GM12874 (cell line): ENCODE measurements around the gene OR10G4.

Experiments
- TF ChIP-seq, protein P1 (sequence below): IDR thresholded peaks from 2 replicates; pipeline ENCODE4 v1.5.1; 2011; ENCODE audit warnings: low read depth, mild to moderate bottlenecking, control low read depth, low read length, moderate library complexity; ENCODE audit not compliant: insufficient read depth

Gene OR10G4, protein sequence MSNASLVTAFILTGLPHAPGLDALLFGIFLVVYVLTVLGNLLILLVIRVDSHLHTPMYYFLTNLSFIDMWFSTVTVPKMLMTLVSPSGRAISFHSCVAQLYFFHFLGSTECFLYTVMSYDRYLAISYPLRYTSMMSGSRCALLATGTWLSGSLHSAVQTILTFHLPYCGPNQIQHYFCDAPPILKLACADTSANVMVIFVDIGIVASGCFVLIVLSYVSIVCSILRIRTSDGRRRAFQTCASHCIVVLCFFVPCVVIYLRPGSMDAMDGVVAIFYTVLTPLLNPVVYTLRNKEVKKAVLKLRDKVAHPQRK

DNA sequence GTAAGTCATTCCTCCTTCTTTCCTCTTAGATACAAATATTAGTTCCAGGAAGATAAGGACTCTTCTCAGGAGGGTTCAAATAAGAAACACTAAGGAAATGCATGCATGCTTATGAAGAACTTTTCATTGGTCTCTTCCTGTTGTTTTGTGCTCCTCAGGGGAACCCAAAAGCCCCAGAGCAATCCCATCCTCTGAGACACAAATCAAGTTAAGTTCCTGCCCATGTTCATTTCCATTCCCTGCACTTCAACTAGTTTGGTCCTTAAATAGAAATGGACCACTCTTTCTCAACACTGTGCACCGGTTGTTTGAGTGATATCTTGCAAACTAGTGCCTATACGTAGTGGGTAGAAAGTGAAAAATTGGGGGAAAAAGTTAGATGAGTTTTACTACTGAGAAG is at the start of gene OR10G4:
OR10G4 (plus strand) TSS at position 301 of the 400 bp plus-strand sequence. CDS start 2,578 bp downstream, outside the sequence.
- TF ChIP-seq, protein P1, sequence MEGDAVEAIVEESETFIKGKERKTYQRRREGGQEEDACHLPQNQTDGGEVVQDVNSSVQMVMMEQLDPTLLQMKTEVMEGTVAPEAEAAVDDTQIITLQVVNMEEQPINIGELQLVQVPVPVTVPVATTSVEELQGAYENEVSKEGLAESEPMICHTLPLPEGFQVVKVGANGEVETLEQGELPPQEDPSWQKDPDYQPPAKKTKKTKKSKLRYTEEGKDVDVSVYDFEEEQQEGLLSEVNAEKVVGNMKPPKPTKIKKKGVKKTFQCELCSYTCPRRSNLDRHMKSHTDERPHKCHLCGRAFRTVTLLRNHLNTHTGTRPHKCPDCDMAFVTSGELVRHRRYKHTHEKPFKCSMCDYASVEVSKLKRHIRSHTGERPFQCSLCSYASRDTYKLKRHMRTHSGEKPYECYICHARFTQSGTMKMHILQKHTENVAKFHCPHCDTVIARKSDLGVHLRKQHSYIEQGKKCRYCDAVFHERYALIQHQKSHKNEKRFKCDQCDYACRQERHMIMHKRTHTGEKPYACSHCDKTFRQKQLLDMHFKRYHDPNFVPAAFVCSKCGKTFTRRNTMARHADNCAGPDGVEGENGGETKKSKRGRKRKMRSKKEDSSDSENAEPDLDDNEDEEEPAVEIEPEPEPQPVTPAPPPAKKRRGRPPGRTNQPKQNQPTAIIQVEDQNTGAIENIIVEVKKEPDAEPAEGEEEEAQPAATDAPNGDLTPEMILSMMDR = no peak

DNA sequence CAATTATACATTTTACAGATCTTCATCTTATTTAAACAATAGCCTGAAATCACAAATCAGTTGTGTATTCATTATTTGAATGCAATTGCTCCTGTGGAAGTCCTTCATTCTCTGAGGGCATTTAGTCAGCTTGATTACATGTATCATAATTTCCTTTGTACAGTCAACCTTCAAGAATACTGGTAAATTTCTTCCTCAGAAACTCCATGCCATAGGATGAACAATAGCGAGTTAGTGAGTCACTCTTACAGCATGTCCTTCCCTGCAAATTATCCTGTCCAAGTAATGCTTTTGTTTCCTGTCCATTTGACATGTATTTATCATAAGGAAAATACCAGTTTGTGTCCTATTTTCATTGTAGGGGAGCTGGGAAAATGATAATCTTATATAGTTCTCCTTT is 39.0 kb upstream of the OR10G4 start:
- TF ChIP-seq, protein P1 = no peak

DNA sequence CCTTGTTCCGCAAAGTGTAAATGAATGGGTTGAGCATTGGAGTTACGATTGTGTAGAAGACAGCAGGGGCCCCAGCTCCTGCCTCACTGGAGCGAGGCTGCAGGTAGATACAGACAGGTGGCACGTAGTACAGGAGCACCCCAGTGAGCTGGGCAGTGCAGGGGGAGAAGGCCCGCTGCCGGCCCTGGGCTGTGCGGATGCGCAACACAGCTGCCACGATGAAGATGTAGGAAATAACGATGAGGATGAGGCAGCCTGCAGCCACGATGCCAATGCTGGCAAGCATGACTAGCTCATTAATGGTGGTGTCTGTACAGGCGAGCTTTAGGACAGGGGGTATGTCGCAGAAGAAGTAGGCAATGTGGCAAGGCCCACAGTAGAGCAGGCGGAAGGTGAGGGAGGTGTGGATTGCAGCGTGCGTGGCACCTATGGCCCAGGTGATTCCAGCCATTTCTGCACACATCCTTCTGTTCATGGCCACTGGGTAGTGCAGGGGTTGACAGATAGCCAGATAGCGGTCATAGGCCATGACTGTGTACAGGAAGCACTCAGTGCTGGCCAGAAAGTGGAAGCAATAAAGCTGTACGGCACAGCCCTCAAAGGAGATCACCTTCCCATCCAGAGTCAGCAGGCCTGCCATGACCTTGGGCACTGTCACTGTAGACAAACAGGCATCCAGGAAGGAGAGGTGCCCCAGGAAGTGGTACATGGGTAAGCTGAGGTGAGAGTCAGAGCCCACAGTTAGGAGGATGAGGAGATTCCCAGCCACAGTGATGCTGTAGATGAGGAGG is 35.8 kb upstream of the OR10G4 start:
- TF ChIP-seq, protein P1 = no peak

DNA sequence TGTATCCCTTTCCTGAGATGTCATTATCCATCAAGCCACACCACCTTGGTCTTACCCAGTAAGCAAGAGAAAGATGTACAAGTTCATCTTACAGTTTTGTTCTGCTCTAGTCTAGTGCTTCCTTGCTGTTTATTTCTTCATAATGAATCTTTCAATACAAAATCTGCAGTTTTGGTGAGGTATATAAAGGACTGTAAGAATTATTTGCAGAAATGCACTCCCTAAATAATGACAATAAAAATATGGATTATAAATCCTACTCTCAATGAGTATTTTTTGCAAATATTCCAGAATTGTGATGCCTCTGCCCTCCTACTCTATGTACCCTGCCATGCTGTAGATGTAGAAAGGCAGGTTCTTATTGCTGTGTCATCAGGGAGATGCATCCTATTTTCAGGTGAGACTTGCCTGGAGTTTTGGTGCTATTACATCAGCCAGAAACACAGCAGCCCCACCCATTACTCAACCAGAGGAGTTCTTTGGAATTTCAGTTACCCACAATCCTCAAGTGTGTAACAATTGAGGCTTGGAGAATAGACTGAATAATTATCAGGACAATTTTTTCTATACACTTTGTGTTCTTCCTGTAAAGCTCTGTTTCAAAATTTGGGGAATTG is 35.0 kb upstream of the OR10G4 start, which contains the start of gene OR10S1:
OR10S1 (minus strand) TSS at position 51 of the 617 bp plus-strand sequence. CDS start 117 bp downstream, outside the sequence.
- TF ChIP-seq, protein P1 = no peak

DNA sequence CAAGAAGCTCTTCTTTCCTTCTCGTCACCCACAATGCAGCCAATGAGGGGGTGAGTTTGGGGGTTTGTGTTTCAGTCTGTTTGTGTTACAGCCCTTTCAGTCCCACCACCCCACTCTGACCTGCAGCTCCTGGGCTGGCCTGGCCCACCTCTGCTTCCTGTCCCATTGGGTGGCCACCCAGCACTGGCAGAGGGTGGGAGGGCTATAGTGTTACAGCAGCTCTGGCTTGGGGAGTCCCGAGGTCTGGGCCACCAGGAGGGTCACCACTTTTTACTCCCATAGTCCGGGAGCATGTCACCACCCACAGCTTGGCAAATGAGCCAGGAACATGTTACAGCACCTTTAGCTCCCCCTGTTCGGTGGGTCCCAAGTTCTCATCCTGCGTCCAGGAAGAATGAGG is 33.5 kb upstream of the OR10G4 start:
- TF ChIP-seq, protein P1 = no peak

DNA sequence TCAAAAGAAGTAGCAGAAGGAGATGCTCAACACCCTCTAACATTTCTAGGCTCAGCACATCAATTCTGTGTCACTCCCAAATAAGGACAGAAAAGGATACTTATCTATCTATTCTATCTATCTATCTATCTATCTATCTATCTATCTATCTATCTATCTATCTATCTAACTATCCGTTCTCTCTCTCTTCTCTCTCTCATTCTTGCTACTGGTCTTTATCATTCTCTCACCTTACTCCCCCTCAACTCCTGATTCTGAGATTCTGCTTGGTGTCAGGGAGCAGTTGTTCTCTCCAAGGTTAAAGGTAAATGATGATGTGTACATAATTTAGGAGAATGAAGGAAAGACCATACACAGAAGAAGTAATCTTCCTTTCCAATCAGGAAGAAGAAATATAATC is 17.7 kb upstream of the OR10G4 start, which contains the start of gene OR10G6:
OR10G6 (minus strand) TSS at position 43 of the 400 bp plus-strand sequence; CDS start at position 43, 0 bp downstream.
- TF ChIP-seq, protein P1 = no peak

- TF ChIP-seq, protein P1 = no peak
Observed at GRCh38 chr11:124026498-124026897, 13.7 kb downstream of the OR10G4 start, which contains the start of gene OR10G8. TSS of gene OR10G8 (plus strand) at chr11:124026798. CDS start at chr11:124029623, 2,825 bp downstream.
